OCI-LY3 (cell line): ENCODE data around the gene RUNX2.

Experiments
- H2AFZ ChIP-seq: fragments of 200-600, 300-600 bp; shearing (Covaris generic); 2 replicates; pipeline ENCODE4 v1.6.0; 2014; ENCODE audit warnings: antibody characterized with exemption, low read depth, low read length
- H3K27ac ChIP-seq: fragments of 200-600, 300-600 bp; sonication (generic); 2 replicates; pipeline ENCODE4 v1.5.1; 2014; ENCODE audit warnings: mild to moderate bottlenecking, low read length, moderate library complexity, mixed read lengths
- H3K27me3 ChIP-seq: fragments of 200-600, 300-600 bp; sonication (generic); 2 replicates; pipeline ENCODE4 v1.6.1; 2014; ENCODE audit warnings: low read depth, low read length, mixed read lengths
- H3K36me3 ChIP-seq: fragments of 200-600, 300-600 bp; sonication (generic); replicated peaks from 2 replicates; pipeline ENCODE3; 2014; ENCODE audit warnings: low read depth, low read length, mixed read lengths
- H3K4me1 ChIP-seq: fragments of 300-600, 200-600 bp; sonication (generic); 2 replicates; pipeline ENCODE4 v1.6.1; 2014; ENCODE audit warnings: low read length, mixed read lengths
- H3K4me2 ChIP-seq: fragments of 200-600, 300-600 bp; sonication (generic); 2 replicates; pipeline ENCODE4 v1.6.1; 2014; ENCODE audit warnings: low read length, mixed read lengths
- H3K4me3 ChIP-seq: fragments of 300-600, 200-600 bp; sonication (generic); 2 replicates; pipeline ENCODE4 v1.5.1; 2014; ENCODE audit warnings: antibody characterized with exemption, mild to moderate bottlenecking, low read length, moderate library complexity
- H3K79me2 ChIP-seq: fragments of 300-600, 200-600 bp; shearing (Covaris generic); 2 replicates; pipeline ENCODE4 v1.6.1; 2014; ENCODE audit warnings: mild to moderate bottlenecking, low read length, mixed read lengths
- H3K9ac ChIP-seq: fragments of 300-600, 200-600 bp; shearing (Covaris generic); 2 replicates; pipeline ENCODE4 v1.6.0; 2014; ENCODE audit warnings: mild to moderate bottlenecking, low read length, moderate library complexity
- H3K9me3 ChIP-seq: fragments of 200-600, 300-600 bp; shearing (Covaris generic); 2 replicates; pipeline ENCODE4 v1.6.1; 2014; ENCODE audit warnings: low read length, mixed read lengths; ENCODE audit not compliant: insufficient read depth
- H4K20me1 ChIP-seq: fragments of 200-600, 300-600 bp; sonication (generic); 2 replicates; pipeline ENCODE4 v1.6.1; 2016; ENCODE audit warnings: low read length, mixed read lengths; ENCODE audit not compliant: insufficient read depth
- CTCF ChIP-seq: fragments of 200-600, 300-600 bp; sonication (generic); IDR thresholded peaks from 2 replicates; pipeline ENCODE4 v1.5.1; 2014; ENCODE audit warnings: antibody characterized with exemption, low read length, low read depth
- EZH2phosphoT487 ChIP-seq: fragments of 200-600 bp; shearing (Covaris generic); IDR thresholded peaks from 2 replicates; pipeline ENCODE4 v1.6.1; 2018; ENCODE audit warnings: antibody characterized with exemption, mixed run types, low read depth

The RUNX2 gene

GRCh38 chr6:45537539-45537938 is 209.4 kb downstream of the RUNX2 start:
- TF ChIP-seq EZH2phosphoT487 (no peak), CTCF (no peak)
- Histone ChIP-seq H3K9ac (no peak overlapping the region), H3K27ac (no peak overlapping the region)

GRCh38 chr6:45538641-45539547 is 210.8 kb downstream of the RUNX2 start:
- peaks cover 61% of the 10 kb centered on the region for H3K27me3 ChIP-seq
- peaks cover 22% of the 10 kb centered on the region for H3K4me1 ChIP-seq
- no peak overlapping the region for H3K9ac ChIP-seq
- H3K36me3 ChIP-seq = no peaks in the 10 kb centered on the region
- no peak overlapping the region for H3K4me2 ChIP-seq
- no peak overlapping the region for H3K27ac ChIP-seq
- H3K79me2 ChIP-seq = no peaks in the 10 kb centered on the region
- TF ChIP-seq EZH2phosphoT487 (no peak), CTCF (no peak)
- H3K9me3 ChIP-seq = no peaks in the 10 kb centered on the region
- no peaks in the 10 kb centered on the region for H4K20me1 ChIP-seq
- no peak overlapping the region for H2AFZ ChIP-seq
- H3K4me3 ChIP-seq = no peak overlapping the region

More at GRCh38 chr6:45537539-45537938, 209.4 kb downstream of the RUNX2 start:
- no peaks in the 10 kb centered on the region for H3K9me3 ChIP-seq
- H4K20me1 ChIP-seq = no peaks in the 10 kb centered on the region
- H3K79me2 ChIP-seq = no peaks in the 10 kb centered on the region
- peaks cover 22% of the 10 kb centered on the region for H3K4me1 ChIP-seq
- H3K4me2 ChIP-seq = no peak overlapping the region
- no peak overlapping the region for H2AFZ ChIP-seq
- no peaks in the 10 kb centered on the region for H3K36me3 ChIP-seq
- peaks cover 59% of the 10 kb centered on the region for H3K27me3 ChIP-seq
- H3K4me3 ChIP-seq = no peak overlapping the region

- TF ChIP-seq EZH2phosphoT487 = no peak
- no peak for TF ChIP-seq CTCF
- Histone ChIP-seq H3K79me2 (no peaks in the 10 kb centered on the region), H3K9ac (no peak overlapping the region), H3K36me3 (no peaks in the 10 kb centered on the region), H3K27ac (no peak overlapping the region), H3K4me1 (peaks cover 22% of the 10 kb centered on the region), H4K20me1 (no peaks in the 10 kb centered on the region), H3K9me3 (no peaks in the 10 kb centered on the region), H3K27me3 (peaks cover 64% of the 10 kb centered on the region), H3K4me2 (peak overlapping the region; percentile 59), H3K4me3 (peak overlapping the region; percentile 21; the same call in 1 of the 2 replicates), H2AFZ (no peak overlapping the region)
These were observed 212.3 kb downstream of the RUNX2 start for GRCh38 chr6:45540375-45540920.

GRCh38 chr6:45541934-45542333 is 213.8 kb downstream of the RUNX2 start:
- H4K20me1 ChIP-seq = no peaks in the 10 kb centered on the region
- H3K27me3 ChIP-seq = peaks cover 71% of the 10 kb centered on the region
- no peak overlapping the region for H3K4me3 ChIP-seq
- H3K4me1 ChIP-seq = peaks cover 22% of the 10 kb centered on the region
- no peak for TF ChIP-seq CTCF
- no peak for TF ChIP-seq EZH2phosphoT487
- H3K4me2 ChIP-seq = no peak overlapping the region
- H3K9me3 ChIP-seq = no peaks in the 10 kb centered on the region
- no peak overlapping the region for H2AFZ ChIP-seq
- no peak overlapping the region for H3K27ac ChIP-seq
- H3K9ac ChIP-seq = no peak overlapping the region
- H3K36me3 ChIP-seq = no peaks in the 10 kb centered on the region
- no peaks in the 10 kb centered on the region for H3K79me2 ChIP-seq
